Measurements from ENCODE around the gene OPN4. TPM values are rescaled to one million over a fixed set of nuclear protein-coding genes. Genes with fewer than 3 reads are reported as not detected.

Gene OPN4
- total and polyA plus RNA-seq, 2 donors (not counting 3 experiments of a cell fraction or from before 2014, with no cell fraction given), result not detected

- dilution Hi-C loops (cut with MboI; ENCODE audit: extremely low pct_ligation_motif_present, low sequenced_read_pairs), result no loop called here
- H3K4me3 ChIP-seq (replicated peaks in 1 of 3; ENCODE audit: insufficient read depth in 1 of 3, low read depth in 1 of 3, low read length in 3 of 3), result no peak overlapping the region
- H3K36me3 ChIP-seq (ENCODE audit: control insufficient read depth in 2 of 2, extremely low read depth in 1 of 2, insufficient read depth in 2 of 2, low read length in 2 of 2), result no peaks in the 10 kb centered on the region
- H4K20me1 ChIP-seq (replicated peaks; ENCODE audit: control insufficient read depth, extremely low read depth, insufficient read depth, low read length), result no peaks in the 10 kb centered on the region
- BruUV-seq (replicated peaks), result no TSS peak
- intact Hi-C loops (cut with micrococcal nuclease), result no loop called here
- no peaks in the 10 kb centered on the region for H3K4me1 ChIP-seq (ENCODE audit: control insufficient read depth, extremely low read depth, insufficient read depth, low read length)
- no peak overlapping the region for H3K4me2 ChIP-seq (ENCODE audit: insufficient read depth, low read length)
- POLR2A ChIA-PET, result no interaction called here
- no peaks in the 10 kb centered on the region for H3K79me2 ChIP-seq (ENCODE audit: control insufficient read depth, insufficient read depth, low read length)
- CTCF ChIA-PET, result interaction anchor here (0.6 to 1.1 kb wide), 2 partner anchors 13 to 30 kb away, joined by 3 read pairs; no protein-coding TSS in a partner anchor
- H2AFZ ChIP-seq (ENCODE audit: low read depth, low read length), result no peak overlapping the region
- no peak overlapping the region for H3K9ac ChIP-seq (replicated peaks; ENCODE audit: extremely low read depth, insufficient read depth, low read length)
- H3K27me3 ChIP-seq (ENCODE audit: control insufficient read depth in 2 of 2, insufficient read depth in 2 of 2, low read length in 2 of 2), result peaks cover 18 to 54% of the 10 kb centered on the region in 2 experiments
- no peaks in the 10 kb centered on the region for H3K9me1 ChIP-seq (replicated peaks; ENCODE audit: control insufficient read depth, extremely low read depth, insufficient read depth, low read length)
- DNase-seq (ENCODE audit: low read depth, low spot score) (no peak), FAIRE-seq (no peak)
- TF ChIP-seq MYC (IDR thresholded peaks at IDR 0.05; ENCODE audit: low read depth, low read length) (no peak), CTCF (IDR thresholded peaks at IDR 0.05; ENCODE audit: extremely low read depth in 1 of 2, insufficient read depth in 1 of 2, low read depth in 1 of 2, low read length in 2 of 2) (no peak), POLR2A (IDR thresholded peaks at IDR 0.05; ENCODE audit: low read depth, low read length) (no peak), JUN (IDR thresholded peaks at IDR 0.05; ENCODE audit: borderline replicate concordance, insufficient read depth, insufficient read length, low read depth) (no peak)
- no peak overlapping the region for H3K27ac ChIP-seq (ENCODE audit: insufficient read depth, low read depth, low read length)
- H3K9me3 ChIP-seq (replicated peaks; ENCODE audit: control insufficient read depth, insufficient read depth, low read length), result no peaks in the 10 kb centered on the region
Measured at GRCh38 chr10:86705905-86706304, 51.6 kb downstream of the OPN4 start.

GRCh38 chr10:86706401-86706841 is 52.1 kb downstream of the OPN4 start:
- Histone ChIP-seq H4K20me1 (replicated peaks; ENCODE audit: control insufficient read depth, extremely low read depth, insufficient read depth, low read length) (no peaks in the 10 kb centered on the region), H3K36me3 (ENCODE audit: control insufficient read depth in 2 of 2, extremely low read depth in 1 of 2, insufficient read depth in 2 of 2, low read length in 2 of 2) (no peaks in the 10 kb centered on the region), H3K9me3 (replicated peaks; ENCODE audit: control insufficient read depth, insufficient read depth, low read length) (no peaks in the 10 kb centered on the region), H3K9ac (replicated peaks; ENCODE audit: extremely low read depth, insufficient read depth, low read length) (no peak overlapping the region), H2AFZ (ENCODE audit: low read depth, low read length) (no peak overlapping the region), H3K27me3 (ENCODE audit: control insufficient read depth in 2 of 2, insufficient read depth in 2 of 2, low read length in 2 of 2) (peaks cover 14 to 51% of the 10 kb centered on the region in 2 experiments), H3K9me1 (replicated peaks; ENCODE audit: control insufficient read depth, extremely low read depth, insufficient read depth, low read length) (no peaks in the 10 kb centered on the region), H3K4me2 (ENCODE audit: insufficient read depth, low read length) (no peak overlapping the region), H3K4me1 (ENCODE audit: control insufficient read depth, extremely low read depth, insufficient read depth, low read length) (no peaks in the 10 kb centered on the region), H3K27ac (ENCODE audit: insufficient read depth, low read depth, low read length) (no peak overlapping the region), H3K79me2 (ENCODE audit: control insufficient read depth, insufficient read depth, low read length) (no peaks in the 10 kb centered on the region), H3K4me3 (replicated peaks in 1 of 3; ENCODE audit: insufficient read depth in 1 of 3, low read depth in 1 of 3, low read length in 3 of 3) (no peak overlapping the region)
- ChIA-PET CTCF (interaction anchor here (1.1 kb wide), 1 partner anchor 13 kb away, joined by 3 read pairs; no protein-coding TSS in a partner anchor), POLR2A (no interaction called here)
- FAIRE-seq (no peak), DNase-seq (ENCODE audit: low read depth, low spot score) (no peak)
- TF ChIP-seq GATA2 (IDR thresholded peaks at IDR 0.05; ENCODE audit: insufficient read depth, insufficient read length, low read depth, low read length) (no peak), JUN (IDR thresholded peaks at IDR 0.05; ENCODE audit: borderline replicate concordance, insufficient read depth, insufficient read length, low read depth) (no peak), CTCF (IDR thresholded peaks at IDR 0.05; ENCODE audit: extremely low read depth in 1 of 2, insufficient read depth in 1 of 2, low read depth in 1 of 2, low read length in 2 of 2) (no peak), MYC (IDR thresholded peaks at IDR 0.05; ENCODE audit: low read depth, low read length) (no peak), FOS (IDR thresholded peaks at IDR 0.05; ENCODE audit: borderline replicate concordance, insufficient read depth, low read length) (no peak), POLR2A (IDR thresholded peaks at IDR 0.05; ENCODE audit: low read depth, low read length) (no peak), MAX (IDR thresholded peaks at IDR 0.05; ENCODE audit: insufficient read depth, insufficient read length) (no peak), EZH2 (IDR thresholded peaks at IDR 0.05; ENCODE audit: borderline replicate concordance, low read depth, low read length, severe bottlenecking) (no peak), POLR2AphosphoS5 (IDR thresholded peaks at IDR 0.05; ENCODE audit: insufficient read depth, low read depth, low read length) (no peak)
- no TSS peak for BruUV-seq (replicated peaks)
- intact Hi-C loops (cut with micrococcal nuclease) (no loop called here), dilution Hi-C loops (cut with MboI; ENCODE audit: extremely low pct_ligation_motif_present, low sequenced_read_pairs) (no loop called here)

Measured in endothelial cell of umbilical vein (primary cell).